Skeletal muscle tissue (tissue), 4 donors: ENCODE results near the gene TMED7. TPM values are rescaled to one million over a fixed set of nuclear protein-coding genes. Genes with fewer than 3 reads are reported as not detected.

Source experiments
- H3K27ac ChIP-seq: one replicate; pipeline ENCODE4 v1.7.0; 2013; ENCODE audit warnings: mild to moderate bottlenecking, low read depth, low read length, inconsistent platforms
- H3K27me3 ChIP-seq, 3 donors: one replicate each; pipeline ENCODE4 v1.7.0; 2013; ENCODE audit warnings: low read length in 3 of 3; ENCODE audit not compliant: control insufficient read depth in 3 of 3, insufficient read depth in 3 of 3
- H3K36me3 ChIP-seq, 3 donors: one replicate each; pipeline ENCODE4 v1.7.0; 2013; ENCODE audit warnings: low read length in 3 of 3; ENCODE audit not compliant: control insufficient read depth in 3 of 3, insufficient read depth in 3 of 3
- H3K4me1 ChIP-seq, 3 donors: one replicate each; pipeline ENCODE4 v1.7.0; 2013; ENCODE audit warnings: low read length in 3 of 3, mild to moderate bottlenecking in 3 of 3; ENCODE audit not compliant: control insufficient read depth in 3 of 3, insufficient read depth in 3 of 3
- H3K4me3 ChIP-seq, 3 donors: one replicate each; pipeline ENCODE4 v1.7.0; 2013; ENCODE audit warnings: low read length in 3 of 3
- H3K9ac ChIP-seq, 3 donors: one replicate each; pipeline ENCODE4 v1.7.0; 2013; ENCODE audit warnings: low read length in 3 of 3, mild to moderate bottlenecking in 3 of 3, moderate library complexity in 2 of 3, low read depth in 1 of 3
- H3K9me3 ChIP-seq, 3 donors: one replicate each; pipeline ENCODE4 v1.7.0; 2013; ENCODE audit warnings: low read length in 3 of 3; ENCODE audit not compliant: control insufficient read depth in 3 of 3
- total RNA-seq: library from RNA; depleted of rRNA; stranded (reverse); fragments of >200 nt; gene quantifications from one replicate; pipeline ENCODE4 v1.2.3, GENCODE V29; 2014
- donor health status: Osteomylitis.

Gene TMED7
- total RNA-seq, 1 donor from 2014 or later = 50.1 TPM

GRCh38 chr5:115634343-115635132 is 8.7 kb upstream of the TMED7 start:
- H3K27me3 ChIP-seq = no peaks in the 10 kb centered on the region
- H3K9me3 ChIP-seq = no peaks in the 10 kb centered on the region
- peak overlapping the region; percentile 46 to 80 (median 66) for H3K9ac ChIP-seq
- H3K27ac ChIP-seq = peak overlapping the region; percentile 23
- peaks cover 0 to 5% (median 0%) of the 10 kb centered on the region in 3 donors for H3K4me1 ChIP-seq
- peak overlapping the region; percentile 58 to 78 (median 60) for H3K4me3 ChIP-seq
- H3K36me3 ChIP-seq = no peaks in the 10 kb centered on the region

- peaks cover 4 to 7% (median 6%) of the 10 kb centered on the region in 3 donors for H3K4me1 ChIP-seq
- H3K36me3 ChIP-seq = no peaks in the 10 kb centered on the region
- H3K9me3 ChIP-seq = no peaks in the 10 kb centered on the region
- no peak overlapping the region for H3K9ac ChIP-seq
- H3K4me3 ChIP-seq = no peak overlapping the region
- no peak overlapping the region for H3K27ac ChIP-seq
- H3K27me3 ChIP-seq = no peaks in the 10 kb centered on the region
Observed at GRCh38 chr5:115629903-115630302, 4.1 kb upstream of the TMED7 start.

- Histone ChIP-seq H3K36me3 (no peaks in the 10 kb centered on the region), H3K9ac (no peak overlapping the region), H3K4me3 (no peak overlapping the region), H3K27ac (no peak overlapping the region), H3K9me3 (no peaks in the 10 kb centered on the region), H3K27me3 (no peaks in the 10 kb centered on the region), H3K4me1 (peaks cover 19 to 28% (median 21%) of the 10 kb centered on the region in 3 donors)
Observed at GRCh38 chr5:115627295-115627865, 1.5 kb upstream of the TMED7 start.

DNA sequence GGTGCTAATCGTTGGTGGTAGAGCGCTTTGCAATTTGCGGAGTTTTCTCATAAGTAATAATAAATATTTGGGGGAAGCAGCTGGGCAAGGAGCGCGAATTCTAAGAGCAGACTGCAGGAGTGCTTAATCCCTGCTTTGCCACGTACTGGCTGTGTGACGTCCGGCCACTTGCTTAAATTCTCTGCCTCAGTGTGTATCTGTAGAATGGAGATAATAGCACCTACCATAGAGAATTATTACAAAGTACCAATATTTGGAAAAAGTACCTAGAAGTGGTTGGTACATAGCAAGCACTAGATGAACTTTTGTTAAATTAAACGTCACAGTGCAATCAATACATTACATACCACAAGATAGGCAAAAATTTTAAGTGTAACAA is 598 bp upstream of the TMED7 start:
- H3K9me3 ChIP-seq = no peaks in the 10 kb centered on the region
- H3K4me1 ChIP-seq = peaks cover 22 to 32% (median 24%) of the 10 kb centered on the region in 3 donors
- H3K27ac ChIP-seq = peak overlapping the region; percentile 94

DNA sequence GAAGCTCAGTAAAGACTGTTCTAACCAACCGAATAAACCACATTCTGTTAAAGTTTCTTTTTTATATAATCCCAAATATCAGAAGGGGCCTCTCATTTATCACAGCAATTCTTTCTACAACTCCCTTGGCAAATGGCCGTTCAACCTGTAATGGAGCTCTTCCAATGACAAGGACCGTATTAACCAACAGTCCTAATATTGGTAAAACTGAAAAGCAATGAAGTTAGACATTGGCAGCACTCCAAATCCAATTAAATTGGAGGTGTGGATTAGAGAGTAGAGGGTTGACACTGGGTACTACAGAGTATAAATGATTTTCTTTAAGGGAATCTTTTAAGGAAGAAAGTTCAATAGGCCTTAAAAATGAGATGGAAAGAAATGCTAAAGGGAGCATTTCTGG is 842 bp downstream of the TMED7 start:
- H3K27me3 ChIP-seq = no peaks in the 10 kb centered on the region
- peak overlapping the region; percentile 91 to 97 (median 94) for H3K9ac ChIP-seq
- peak overlapping the region; percentile 89 to 91 (median 90) for H3K4me3 ChIP-seq
- H3K4me1 ChIP-seq = peaks cover 22 to 32% (median 24%) of the 10 kb centered on the region in 3 donors
- H3K27ac ChIP-seq = peak overlapping the region; percentile 94
- no peaks in the 10 kb centered on the region for H3K9me3 ChIP-seq
- H3K36me3 ChIP-seq = peaks cover 0 to 4% (median 0%) of the 10 kb centered on the region in 3 donors

More for the DNA sequence above, 598 bp upstream of the TMED7 start:
- no peaks in the 10 kb centered on the region for H3K27me3 ChIP-seq
- H3K36me3 ChIP-seq = peaks cover 0 to 2% (median 0%) of the 10 kb centered on the region in 3 donors
- peak overlapping the region; percentile 88 to 91 (median 90) for H3K4me3 ChIP-seq
- peak overlapping the region; percentile 64 to 94 (median 85) for H3K9ac ChIP-seq

GRCh38 chr5:115623658-115624057 is 2.2 kb downstream of the TMED7 start:
- H3K27me3 ChIP-seq = no peaks in the 10 kb centered on the region
- peaks cover 0 to 11% (median 9%) of the 10 kb centered on the region in 3 donors for H3K36me3 ChIP-seq
- H3K4me1 ChIP-seq = peaks cover 22 to 32% (median 24%) of the 10 kb centered on the region in 3 donors
- no peaks in the 10 kb centered on the region for H3K9me3 ChIP-seq
- no peak overlapping the region for H3K27ac ChIP-seq
- H3K9ac ChIP-seq = peak overlapping the region in 2 of 3 donors; percentile 40 to 97
- peak overlapping the region in 2 of 3 donors; percentile 4 to 15 for H3K4me3 ChIP-seq

GRCh38 chr5:115621365-115621900 is 4.4 kb downstream of the TMED7 start:
- Histone ChIP-seq H3K36me3 (peaks cover 0 to 18% (median 17%) of the 10 kb centered on the region in 3 donors), H3K9ac (no peak overlapping the region), H3K27me3 (no peaks in the 10 kb centered on the region), H3K4me1 (peaks cover 22 to 32% (median 22%) of the 10 kb centered on the region in 3 donors), H3K9me3 (no peaks in the 10 kb centered on the region), H3K27ac (no peak overlapping the region), H3K4me3 (no peak overlapping the region)

DNA sequence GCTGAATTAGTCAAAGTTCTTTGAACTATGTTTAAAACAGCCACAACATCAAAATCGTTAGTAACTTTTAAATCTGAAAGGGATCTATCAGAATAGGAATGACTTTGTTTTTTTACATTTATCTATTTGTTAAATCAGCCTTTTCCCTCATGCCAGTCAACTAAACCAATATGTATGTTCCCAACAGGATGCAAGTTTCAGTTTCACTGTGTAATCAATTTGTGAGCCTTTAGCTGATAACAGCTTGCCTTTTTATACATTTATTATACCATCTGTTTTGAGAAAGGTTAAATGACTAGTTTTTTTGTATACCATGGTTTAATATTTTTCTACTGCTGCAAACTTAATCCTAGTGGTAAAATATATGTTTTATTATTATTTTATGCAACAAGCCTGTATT is 8.9 kb downstream of the TMED7 start:
- peaks cover 0 to 34% (median 25%) of the 10 kb centered on the region in 3 donors for H3K36me3 ChIP-seq
- H3K27me3 ChIP-seq = no peaks in the 10 kb centered on the region
- H3K4me3 ChIP-seq = no peak overlapping the region
- no peaks in the 10 kb centered on the region for H3K9me3 ChIP-seq
- no peak overlapping the region for H3K27ac ChIP-seq
- no peak overlapping the region for H3K9ac ChIP-seq
- no peaks in the 10 kb centered on the region for H3K4me1 ChIP-seq

DNA sequence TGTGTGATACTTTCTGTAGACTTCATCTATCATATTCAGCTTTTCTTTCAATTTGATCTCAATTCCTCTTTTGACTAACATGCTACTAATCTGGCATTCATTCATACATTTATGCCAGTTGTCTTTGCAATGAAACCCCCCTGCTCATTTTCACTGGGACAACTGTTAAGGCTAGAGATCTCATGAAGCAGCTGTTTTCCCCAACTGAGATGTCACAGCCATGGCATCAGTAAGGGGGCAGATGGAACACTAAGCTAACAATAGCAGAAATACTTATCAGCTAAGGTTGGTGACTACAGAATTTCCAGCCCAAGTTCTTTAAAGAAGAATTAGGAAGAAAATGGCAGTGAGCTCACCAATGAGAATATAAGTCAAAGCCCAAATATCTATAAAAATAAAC is 9.4 kb downstream of the TMED7 start:
- Histone ChIP-seq H3K4me3 (no peak overlapping the region), H3K9me3 (no peaks in the 10 kb centered on the region), H3K36me3 (peaks cover 0 to 35% (median 25%) of the 10 kb centered on the region in 3 donors), H3K27me3 (no peaks in the 10 kb centered on the region), H3K4me1 (no peaks in the 10 kb centered on the region), H3K9ac (no peak overlapping the region), H3K27ac (no peak overlapping the region)

GRCh38 chr5:115611873-115612272 is 14.0 kb downstream of the TMED7 start:
- Histone ChIP-seq H3K4me1 (peaks cover 0 to 3% (median 0%) of the 10 kb centered on the region in 3 donors), H3K9me3 (no peaks in the 10 kb centered on the region), H3K4me3 (no peak overlapping the region), H3K27me3 (no peaks in the 10 kb centered on the region), H3K36me3 (peaks cover 0 to 21% (median 8%) of the 10 kb centered on the region in 3 donors), H3K9ac (no peak overlapping the region), H3K27ac (no peak overlapping the region)
